ENCODE results near the gene JUNB. TPM values are rescaled to one million over a fixed set of nuclear protein-coding genes. Genes with fewer than 3 reads are reported as not detected.

Gene JUNB
- total and polyA plus RNA-seq, 2 of the 13 experiments (the other 11 are each of a cell fraction or from before 2014, with no cell fraction given), result 7.7 to 8.2 TPM

DNA sequence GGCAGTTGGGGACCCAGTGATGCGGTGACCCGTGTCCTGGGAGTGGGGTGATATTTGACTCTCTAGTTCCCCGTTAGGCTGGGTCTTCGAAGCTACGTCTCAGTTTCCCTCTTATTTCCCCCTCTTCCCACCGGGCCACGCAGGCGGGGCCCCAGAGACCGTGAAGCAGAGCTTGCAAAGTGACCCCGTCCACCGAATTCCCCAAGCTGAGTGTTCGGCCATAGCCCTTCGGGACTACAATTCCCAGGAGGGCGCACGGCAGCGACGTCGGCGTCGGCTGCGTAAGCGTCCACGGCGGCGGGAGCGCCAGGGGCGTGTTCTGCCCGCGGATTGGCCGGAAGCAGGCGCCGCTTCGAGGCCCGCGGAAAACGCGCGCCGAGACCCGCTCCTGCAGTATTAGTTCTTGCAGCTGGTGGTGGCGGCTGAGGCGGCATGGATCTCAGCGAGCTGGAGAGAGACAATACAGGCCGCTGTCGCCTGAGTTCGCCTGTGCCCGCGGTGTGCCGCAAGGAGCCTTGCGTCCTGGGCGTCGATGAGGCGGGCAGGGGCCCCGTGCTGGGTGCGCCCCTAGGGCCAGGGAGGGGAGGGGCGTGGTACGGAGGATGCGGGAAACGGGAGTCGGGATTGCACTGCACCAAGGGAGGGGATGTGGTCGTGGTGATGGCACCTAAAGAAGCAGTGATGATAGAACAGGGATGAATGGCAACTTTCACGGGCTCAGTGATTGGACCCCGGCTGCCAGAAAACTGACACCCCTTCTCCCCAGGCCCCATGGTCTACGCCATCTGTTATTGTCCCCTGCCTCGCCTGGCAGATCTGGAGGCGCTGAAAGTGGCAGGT, 15.2 kb downstream of the JUNB start, which contains the start of gene RNASEH2A (continued):
- TF ChIP-seq, protein P1, sequence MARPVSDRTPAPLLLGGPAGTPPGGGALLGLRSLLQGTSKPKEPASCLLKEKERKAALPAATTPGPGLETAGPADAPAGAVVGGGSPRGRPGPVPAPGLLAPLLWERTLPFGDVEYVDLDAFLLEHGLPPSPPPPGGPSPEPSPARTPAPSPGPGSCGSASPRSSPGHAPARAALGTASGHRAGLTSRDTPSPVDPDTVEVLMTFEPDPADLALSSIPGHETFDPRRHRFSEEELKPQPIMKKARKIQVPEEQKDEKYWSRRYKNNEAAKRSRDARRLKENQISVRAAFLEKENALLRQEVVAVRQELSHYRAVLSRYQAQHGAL (CRISPR knock-in tag; IDR thresholded peaks at IDR 0.05; ENCODE audit: not compliant biosample characterization), result no peak
- TF ChIP-seq PCBP2 (optimal IDR thresholded peaks at IDR 0.05; ENCODE audit: low read depth, low read length, poor library complexity, severe bottlenecking) (no peak), SIX4 (CRISPR knock-in tag; IDR thresholded peaks at IDR 0.05) (no peak), ATAD3A (CRISPR knock-in tag; IDR thresholded peaks at IDR 0.05) (no peak), KLF9 (CRISPR knock-in tag; IDR thresholded peaks at IDR 0.05; ENCODE audit: low read depth) (peak; percentile 94), ISL2 (CRISPR knock-in tag; IDR thresholded peaks at IDR 0.05) (peak; percentile 65), HNRNPK (IDR thresholded peaks at IDR 0.05; ENCODE audit: low read depth, low read length, poor library complexity, severe bottlenecking) (peak; percentile 70), KLF16 (CRISPR knock-in tag; IDR thresholded peaks at IDR 0.05) (peak in 1 of 2 experiments; percentile 68; a peak in 2 of 4 replicates), LCORL (IDR thresholded peaks at IDR 0.05) (no peak), LCORL (CRISPR knock-in tag; IDR thresholded peaks at IDR 0.05) (no peak), ZNF234 (CRISPR knock-in tag; conservative IDR thresholded peaks at IDR 0.05) (no peak), MTF1 (CRISPR knock-in tag; IDR thresholded peaks at IDR 0.05) (0 out of 2 replicates have a peak, but pooled peaks have one; percentile 44), RXRA (CRISPR knock-in tag; IDR thresholded peaks at IDR 0.05) (peak; percentile 61; the same call in 1 of the 2 replicates), ZNF749 (CRISPR knock-in tag; IDR thresholded peaks at IDR 0.05; ENCODE audit: borderline replicate concordance) (peak; percentile 61; the same call in 1 of the 2 replicates), ZNF230 (CRISPR knock-in tag; IDR thresholded peaks at IDR 0.05) (peak; percentile 89; the same call in 1 of the 2 replicates), XRCC5 (optimal IDR thresholded peaks at IDR 0.05; ENCODE audit: low read length) (peak; percentile 34), ZNF577 (CRISPR knock-in tag; IDR thresholded peaks at IDR 0.05; ENCODE audit: borderline replicate concordance, low read depth) (no peak), JUNB (CRISPR knock-in tag; IDR thresholded peaks at IDR 0.05; ENCODE audit: borderline replicate concordance) (0 out of 2 replicates have a peak, but pooled peaks have one; percentile 41), AGO1 (IDR thresholded peaks at IDR 0.05; ENCODE audit: low read depth, low read length, poor library complexity, severe bottlenecking) (peak; percentile 35)
- TF ChIP-seq, protein P2, sequence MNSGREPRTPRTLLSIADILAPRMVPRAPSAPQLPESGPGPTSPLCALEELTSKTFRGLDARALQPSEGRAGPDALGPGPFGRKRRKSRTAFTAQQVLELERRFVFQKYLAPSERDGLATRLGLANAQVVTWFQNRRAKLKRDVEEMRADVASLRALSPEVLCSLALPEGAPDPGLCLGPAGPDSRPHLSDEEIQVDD (CRISPR knock-in tag; IDR thresholded peaks at IDR 0.05; ENCODE audit: borderline replicate concordance), result no peak
- TF ChIP-seq, protein P3, sequence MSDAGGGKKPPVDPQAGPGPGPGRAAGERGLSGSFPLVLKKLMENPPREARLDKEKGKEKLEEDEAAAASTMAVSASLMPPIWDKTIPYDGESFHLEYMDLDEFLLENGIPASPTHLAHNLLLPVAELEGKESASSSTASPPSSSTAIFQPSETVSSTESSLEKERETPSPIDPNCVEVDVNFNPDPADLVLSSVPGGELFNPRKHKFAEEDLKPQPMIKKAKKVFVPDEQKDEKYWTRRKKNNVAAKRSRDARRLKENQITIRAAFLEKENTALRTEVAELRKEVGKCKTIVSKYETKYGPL (CRISPR knock-in tag; IDR thresholded peaks at IDR 0.05), result no peak
- TF ChIP-seq, protein P4, sequence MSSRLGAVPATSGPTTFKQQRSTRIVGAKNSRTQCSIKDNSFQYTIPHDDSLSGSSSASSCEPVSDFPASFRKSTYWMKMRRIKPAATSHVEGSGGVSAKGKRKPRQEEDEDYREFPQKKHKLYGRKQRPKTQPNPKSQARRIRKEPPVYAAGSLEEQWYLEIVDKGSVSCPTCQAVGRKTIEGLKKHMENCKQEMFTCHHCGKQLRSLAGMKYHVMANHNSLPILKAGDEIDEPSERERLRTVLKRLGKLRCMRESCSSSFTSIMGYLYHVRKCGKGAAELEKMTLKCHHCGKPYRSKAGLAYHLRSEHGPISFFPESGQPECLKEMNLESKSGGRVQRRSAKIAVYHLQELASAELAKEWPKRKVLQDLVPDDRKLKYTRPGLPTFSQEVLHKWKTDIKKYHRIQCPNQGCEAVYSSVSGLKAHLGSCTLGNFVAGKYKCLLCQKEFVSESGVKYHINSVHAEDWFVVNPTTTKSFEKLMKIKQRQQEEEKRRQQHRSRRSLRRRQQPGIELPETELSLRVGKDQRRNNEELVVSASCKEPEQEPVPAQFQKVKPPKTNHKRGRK (CRISPR knock-in tag; IDR thresholded peaks at IDR 0.05), result no peak
- TF ChIP-seq, protein P5, sequence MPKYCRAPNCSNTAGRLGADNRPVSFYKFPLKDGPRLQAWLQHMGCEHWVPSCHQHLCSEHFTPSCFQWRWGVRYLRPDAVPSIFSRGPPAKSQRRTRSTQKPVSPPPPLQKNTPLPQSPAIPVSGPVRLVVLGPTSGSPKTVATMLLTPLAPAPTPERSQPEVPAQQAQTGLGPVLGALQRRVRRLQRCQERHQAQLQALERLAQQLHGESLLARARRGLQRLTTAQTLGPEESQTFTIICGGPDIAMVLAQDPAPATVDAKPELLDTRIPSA (CRISPR knock-in tag; IDR thresholded peaks at IDR 0.05; ENCODE audit: borderline replicate concordance), result no peak
- TF ChIP-seq, protein P6, sequence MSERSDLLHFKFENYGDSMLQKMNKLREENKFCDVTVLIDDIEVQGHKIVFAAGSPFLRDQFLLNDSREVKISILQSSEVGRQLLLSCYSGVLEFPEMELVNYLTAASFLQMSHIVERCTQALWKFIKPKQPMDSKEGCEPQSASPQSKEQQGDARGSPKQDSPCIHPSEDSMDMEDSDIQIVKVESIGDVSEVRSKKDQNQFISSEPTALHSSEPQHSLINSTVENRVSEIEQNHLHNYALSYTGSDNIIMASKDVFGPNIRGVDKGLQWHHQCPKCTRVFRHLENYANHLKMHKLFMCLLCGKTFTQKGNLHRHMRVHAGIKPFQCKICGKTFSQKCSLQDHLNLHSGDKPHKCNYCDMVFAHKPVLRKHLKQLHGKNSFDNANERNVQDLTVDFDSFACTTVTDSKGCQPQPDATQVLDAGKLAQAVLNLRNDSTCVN (CRISPR knock-in tag; IDR thresholded peaks at IDR 0.05; ENCODE audit: borderline replicate concordance), result no peak

Data from HepG2 (cell line).